ENCODE results near the gene ADAMTS4. TPM values are rescaled to one million over a fixed set of nuclear protein-coding genes. Genes with fewer than 3 reads are reported as not detected.

ADAMTS4 gene
- total RNA-seq, 1 experiment from 2014 or later, result 7.0 TPM

DNA sequence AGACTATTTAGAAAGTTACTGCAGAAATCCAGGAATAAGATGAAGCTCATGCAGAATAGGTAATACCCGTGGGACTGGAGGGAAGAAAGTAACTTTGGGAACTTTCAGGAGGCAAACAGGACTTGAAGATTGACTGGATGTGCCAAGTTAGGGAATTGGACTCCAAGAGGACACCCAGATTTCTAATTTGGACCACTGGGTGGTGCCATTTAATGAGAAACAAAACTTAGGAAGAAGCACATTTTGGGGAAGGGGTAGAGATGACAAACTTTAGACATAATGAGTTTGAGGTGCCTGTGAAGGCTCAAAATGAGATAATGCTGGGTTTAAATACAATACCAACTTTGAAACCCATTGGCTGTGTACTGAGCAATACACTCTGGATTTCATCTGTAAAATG, 18.2 kb downstream of the ADAMTS4 start:
- Histone ChIP-seq H3K9ac (ENCODE audit: extremely low read depth, insufficient read length, low read length) (no peak overlapping the region), H3K27me3 (ENCODE audit: insufficient read depth, low read length) (no peaks in the 10 kb centered on the region), H2BK120ac (ENCODE audit: low read depth, low read length, poor library complexity, severe bottlenecking) (no peak overlapping the region), H3K56ac (ENCODE audit: insufficient read length, low read depth, low read length) (no peak overlapping the region), H2AK5ac (ENCODE audit: insufficient read length, low read length) (no peak overlapping the region), H3K4me1 (ENCODE audit: insufficient read depth, low read length) (no peaks in the 10 kb centered on the region; the same call in 1 of the 2 replicates), H3K9me3 (ENCODE audit: control insufficient read depth, low read depth, low read length) (no peaks in the 10 kb centered on the region), H4K91ac (ENCODE audit: insufficient read length, low read depth, low read length) (no peak overlapping the region), H2BK15ac (ENCODE audit: low read depth, low read length) (no peak overlapping the region), H3K27ac (ENCODE audit: insufficient read length, low read depth, low read length) (no peak overlapping the region), H4K20me1 (ENCODE audit: control insufficient read depth, insufficient read depth, insufficient read length) (peaks cover 3% of the 10 kb centered on the region), H3K23me2 (ENCODE audit: insufficient read length, low read depth, low read length, poor library complexity, severe bottlenecking) (peaks cover 6% of the 10 kb centered on the region), H3K79me2 (ENCODE audit: insufficient read depth, low read length) (no peaks in the 10 kb centered on the region), H4K5ac (ENCODE audit: insufficient read length, low read depth, low read length) (no peak overlapping the region), H3K4ac (ENCODE audit: low read depth, low read length) (no peak overlapping the region), H3K18ac (ENCODE audit: insufficient read length, low read depth, low read length) (no peak overlapping the region), H3K23ac (ENCODE audit: insufficient read length, low read depth, low read length) (no peak overlapping the region), H2BK5ac (ENCODE audit: insufficient read length, low read length) (no peak overlapping the region), H3K79me1 (ENCODE audit: insufficient read depth, low read depth, low read length, poor library complexity, severe bottlenecking) (no peaks in the 10 kb centered on the region), H2BK20ac (ENCODE audit: low read depth, low read length, poor library complexity, severe bottlenecking) (no peak overlapping the region), H3K14ac (ENCODE audit: insufficient read depth, low read length) (no peak overlapping the region), H4K8ac (replicated peaks; ENCODE audit: insufficient read length, low read depth, low read length) (no peak overlapping the region), H2AFZ (ENCODE audit: low read length) (no peak overlapping the region), H3T11ph (ENCODE audit: low read length) (no peak overlapping the region), H2BK12ac (ENCODE audit: insufficient read length, low read depth, low read length) (no peak overlapping the region), H3K4me2 (ENCODE audit: insufficient read depth, insufficient read length, low read length) (no peak overlapping the region)
- no CpG with 5 or more reads among the region's 1 CpG for WGBS (ENCODE audit: extremely low coverage, insufficient read length, low lambda C conversion rate)
- H3K4me1 Mint-ChIP-seq, result peaks cover 24 to 27% of the 10 kb centered on the region in 2 experiments
- DNase-seq, result no peak
- H3K4me3 Mint-ChIP-seq, result no peak overlapping the region
- peak; percentile 60; the same call in 2 of the 3 replicates for TF ChIP-seq CTCF (conservative IDR thresholded peaks at IDR 0.05)
- no peaks in the 10 kb centered on the region for H3K9me3 Mint-ChIP-seq
- H3K27me3 Mint-ChIP-seq (ENCODE audit: low read depth), result peaks cover 5% of the 10 kb centered on the region
- H3K27ac Mint-ChIP-seq, result no peak overlapping the region
- H3K36me3 Mint-ChIP-seq (ENCODE audit: insufficient read depth in 1 of 3, low read depth in 3 of 3), result peaks cover 0 to 6% (median 2%) of the 10 kb centered on the region in 3 experiments; a peak in 5 of 7 replicates
